Hepatocyte (in vitro differentiated cells): ENCODE data around the gene CGB5. TPM values are rescaled to one million over a fixed set of nuclear protein-coding genes. Genes with fewer than 3 reads are reported as not detected.

Experiments used
- DNase-seq: peaks from one replicate; pipeline ENCODE4 v3.0.0-alpha.2; 2016; ENCODE audit warnings: low spot score
- H2AFZ ChIP-seq: fragments of 200-600 bp; sonication (generic); 2 replicates; pipeline ENCODE4 v1.6.0; 2016; ENCODE audit warnings: antibody characterized with exemption, mild to moderate bottlenecking
- H3K27ac ChIP-seq: fragments of 200-600 bp; sonication (generic); 2 replicates; pipeline ENCODE4 v1.5.1; 2016; ENCODE audit warnings: mild to moderate bottlenecking
- H3K27me3 ChIP-seq: fragments of 200-600 bp; sonication (generic); 2 replicates; pipeline ENCODE4 v1.6.1; 2016
- H3K36me3 ChIP-seq: fragments of 200-600 bp; sonication (generic); replicated peaks from 2 replicates; pipeline ENCODE4 v1.5.1; 2016; ENCODE audit warnings: low read depth; ENCODE audit not compliant: insufficient read depth
- H3K4me1 ChIP-seq: fragments of 200-600 bp; sonication (generic); 2 replicates; pipeline ENCODE4 v1.5.1; 2016; ENCODE audit warnings: mild to moderate bottlenecking, moderate library complexity; ENCODE audit not compliant: insufficient read depth
- H3K4me2 ChIP-seq: fragments of 200-600 bp; sonication (generic); 2 replicates; pipeline ENCODE4 v1.6.0; 2016
- H3K4me3 ChIP-seq: fragments of 200-600 bp; sonication (generic); 2 replicates; pipeline ENCODE4 v1.5.1; 2016; ENCODE audit warnings: mild to moderate bottlenecking
- H3K79me2 ChIP-seq: fragments of 200-600 bp; sonication (generic); 2 replicates; pipeline ENCODE4 v1.6.0; 2017; ENCODE audit warnings: mild to moderate bottlenecking
- H3K9me2 ChIP-seq: fragments of 200-600 bp; sonication (generic); replicated peaks from 2 replicates; pipeline ENCODE4 v1.6.0; 2017; ENCODE audit warnings: mild to moderate bottlenecking; ENCODE audit not compliant: insufficient read depth
- H3K9me3 ChIP-seq: fragments of 200-600 bp; sonication (generic); 2 replicates; pipeline ENCODE4 v1.5.1; 2016; ENCODE audit warnings: low read depth, mild to moderate bottlenecking
- H4K20me1 ChIP-seq: fragments of 200-600 bp; sonication (generic); 2 replicates; pipeline ENCODE4 v1.6.0; 2016; ENCODE audit warnings: mild to moderate bottlenecking; ENCODE audit not compliant: insufficient read depth, poor library complexity, severe bottlenecking
- CTCF ChIP-seq: fragments of 200-600 bp; sonication (generic); IDR thresholded peaks from 2 replicates; pipeline ENCODE4 v1.5.1; 2016; ENCODE audit warnings: antibody characterized with exemption, mild to moderate bottlenecking; ENCODE audit not compliant: poor library complexity
- EZH2 ChIP-seq: fragments of 200-600 bp; sonication (generic); IDR thresholded peaks from 2 replicates; pipeline ENCODE4 v1.6.1; 2016; ENCODE audit warnings: antibody characterized with exemption, mild to moderate bottlenecking, borderline replicate concordance
- EZH2phosphoT487 ChIP-seq: fragments of 200-600 bp; sonication (generic); IDR thresholded peaks from one replicate; pipeline ENCODE4 v1.6.1; 2018; ENCODE audit warnings: antibody characterized with exemption, mild to moderate bottlenecking, low read depth, moderate library complexity; ENCODE audit not compliant: unreplicated experiment, severe bottlenecking
- WGBS: methylation state at CpG from one replicate; pipeline ENCODE4 v1.1.6; 2016; ENCODE audit warnings: low lambda C conversion rate; ENCODE audit errors: missing lambda C conversion rate; 5-methylcytosine and 5-hydroxymethylcytosine counted together
- polyA plus RNA-seq: library from polyadenylated mRNA; unstranded; fragments of >200 nt; fragmentation: Nextera tagmentation; extraction: Ambion mirVana; gene quantifications from 2 replicates; pipeline ENCODE4 v1.2.1, GENCODE V29; 2016
- total RNA-seq: library from RNA; depleted of rRNA; stranded (reverse); fragments of >200 nt; gene quantifications from 2 replicates; pipeline ENCODE4 v1.2.3, GENCODE V29; 2014

Gene CGB5
- total and polyA plus RNA-seq, 2 experiments from 2014 or later = 0.22 to 1.9 TPM

GRCh38 chr19:49009828-49010227 is 33.8 kb upstream of the CGB5 start:
- no peaks in the 10 kb centered on the region for H3K9me2 ChIP-seq
- over 99% methylated on average over 13 of the region's 18 CpGs for WGBS
- no peaks in the 10 kb centered on the region for H3K36me3 ChIP-seq

GRCh38 chr19:49010453-49010852 is 33.2 kb upstream of the CGB5 start:
- Histone ChIP-seq H3K4me1 (no peaks in the 10 kb centered on the region), H3K9me2 (no peaks in the 10 kb centered on the region), H3K27ac (no peak overlapping the region), H3K36me3 (no peaks in the 10 kb centered on the region), H3K4me3 (no peak overlapping the region), H3K9me3 (no peaks in the 10 kb centered on the region), H3K4me2 (no peak overlapping the region), H3K79me2 (no peaks in the 10 kb centered on the region), H3K27me3 (no peaks in the 10 kb centered on the region), H4K20me1 (no peaks in the 10 kb centered on the region), H2AFZ (no peak overlapping the region)
- TF ChIP-seq EZH2 = no peak
- no peak for TF ChIP-seq CTCF
- no peak for TF ChIP-seq EZH2phosphoT487
- WGBS = 94% methylated on average over 17 of the region's 18 CpGs
- no peak for DNase-seq

More at GRCh38 chr19:49009828-49010227, 33.8 kb upstream of the CGB5 start:
- Histone ChIP-seq H3K79me2 (no peaks in the 10 kb centered on the region), H3K27me3 (no peaks in the 10 kb centered on the region), H3K9me3 (no peaks in the 10 kb centered on the region), H3K4me3 (no peak overlapping the region), H3K4me1 (no peaks in the 10 kb centered on the region), H3K4me2 (no peak overlapping the region), H3K27ac (no peak overlapping the region), H4K20me1 (no peaks in the 10 kb centered on the region), H2AFZ (no peak overlapping the region)
- DNase-seq = no peak
- TF ChIP-seq CTCF (no peak), EZH2phosphoT487 (no peak), EZH2 (no peak)

GRCh38 chr19:49011194-49011593 is 32.5 kb upstream of the CGB5 start:
- H4K20me1 ChIP-seq = no peaks in the 10 kb centered on the region
- no peaks in the 10 kb centered on the region for H3K36me3 ChIP-seq
- H3K4me3 ChIP-seq = no peak overlapping the region

More at GRCh38 chr19:49011194-49011593, 32.5 kb upstream of the CGB5 start:
- no peak overlapping the region for H3K4me2 ChIP-seq
- no peaks in the 10 kb centered on the region for H3K9me2 ChIP-seq
- no peaks in the 10 kb centered on the region for H3K27me3 ChIP-seq
- WGBS = 95% methylated on average over 14 of the region's 17 CpGs
- H3K27ac ChIP-seq = no peak overlapping the region
- H3K79me2 ChIP-seq = no peaks in the 10 kb centered on the region
- H3K4me1 ChIP-seq = no peaks in the 10 kb centered on the region
- no peaks in the 10 kb centered on the region for H3K9me3 ChIP-seq
- no peak for DNase-seq
- TF ChIP-seq EZH2phosphoT487 (no peak), CTCF (no peak), EZH2 (no peak)
- no peak overlapping the region for H2AFZ ChIP-seq
